Measurements from ENCODE around the gene RAB32.

GRCh38 chr6:146598772-146599405 lies 55.3 kb downstream of the RAB32 start, which contains the start of gene ADGB:
- TF ChIP-seq POLR2A (IDR thresholded peaks at IDR 0.05; ENCODE audit: low read depth, low read length) (no peak), POLR2AphosphoS5 (IDR thresholded peaks at IDR 0.05; ENCODE audit: low read depth, low read length) (no peak), TAF1 (IDR thresholded peaks at IDR 0.05; ENCODE audit: low read depth, low read length) (no peak), POU2F2 (IDR thresholded peaks at IDR 0.05; ENCODE audit: low read depth, low read length) (no peak)
